ENCODE measurements around the gene A2M.

- no peak for TF ChIP-seq CTCF (conservative IDR thresholded peaks at IDR 0.05)
- no peak for TF ChIP-seq EZH2 (IDR thresholded peaks at IDR 0.05; ENCODE audit: low read depth)
Measured at GRCh38 chr12:9106610-9107541, 8.8 kb downstream of the A2M start.

Data from PC-9 (cell line).